SK-N-SH (cell line): ENCODE measurements around the gene MTG1. TPM values are rescaled to one million over a fixed set of nuclear protein-coding genes. Genes with fewer than 3 reads are reported as not detected.
A peak's percentile ranks its signal among the peaks of the same experiment; 100 is the strongest.

Source experiments
- CTCF ChIA-PET: fragments of 300-600, 350-600 bp; formaldehyde crosslinking; extraction: SDS; loops from one replicate; lab custom pipeline; 2021; lab: Yijun Ruan, JAX
- POLR2A ChIA-PET: fragments of 350-600 bp; sonication (Branson Sonifier 250); formaldehyde crosslinking; extraction: SDS; loops from one replicate; lab custom pipeline; 2020; ENCODE audit warnings: antibody characterized with exemption, inconsistent platforms; lab: Yijun Ruan, JAX
- DNase-seq: peaks from one replicate; pipeline ENCODE4 v3.0.0; 2012
- H2AFZ ChIP-seq: fragments of 200-600 bp; sonication (generic); 2 replicates; pipeline ENCODE4 v1.8.1; 2016; ENCODE audit warnings: antibody characterized with exemption, mild to moderate bottlenecking, low read depth
- H3F3A ChIP-seq: fragments of 200-600 bp; sonication (generic); replicated peaks from 2 replicates; pipeline ENCODE3; 2016; ENCODE audit warnings: antibody characterized with exemption, mild to moderate bottlenecking; ENCODE audit not compliant: insufficient read depth
- H3K27ac ChIP-seq, 2 experiments: fragments of 200-500 bp in 1 of 2; fragments of 200-600 bp in 1 of 2; sonication (Bioruptor generic) in 1 of 2; sonication (generic), shearing (Covaris generic) in 1 of 2; 2 replicates each; pipeline versions ENCODE4 v1.5.1 to v1.6.1; 2014 to 2016; ENCODE audit warnings: low read depth in 2 of 2, inconsistent platforms in 1 of 2, low read length in 1 of 2, mild to moderate bottlenecking in 1 of 2, mixed read lengths in 1 of 2
- H3K27me3 ChIP-seq: fragments of 200-600 bp; sonication (generic), shearing (Covaris generic); 2 replicates; pipeline ENCODE4 v1.6.1; 2016; ENCODE audit warnings: mixed run types; ENCODE audit not compliant: insufficient read depth
- H3K36me3 ChIP-seq, 2 experiments: fragments of 200-500 bp in 1 of 2; fragments of 200-600 bp in 1 of 2; sonication (Bioruptor generic) in 1 of 2; sonication (generic) in 1 of 2; replicated peaks in 1 of 2; 2 replicates each; pipeline versions ENCODE3 to v1.5.1; 2014 to 2016; ENCODE audit warnings: low read length in 1 of 2, mild to moderate bottlenecking in 1 of 2; ENCODE audit not compliant: insufficient read depth in 2 of 2, control insufficient read depth in 1 of 2
- H3K4me1 ChIP-seq, 2 experiments: fragments of 200-500 bp in 1 of 2; fragments of 200-600 bp in 1 of 2; sonication (Bioruptor generic) in 1 of 2; sonication (generic), shearing (Covaris generic) in 1 of 2; 2 replicates each; pipeline versions ENCODE4 v1.5.1 to v1.6.1; 2014 to 2016; ENCODE audit warnings: low read depth in 1 of 2, low read length in 1 of 2, mixed run types in 1 of 2; ENCODE audit not compliant: insufficient read depth in 2 of 2, control insufficient read depth in 1 of 2
- H3K4me2 ChIP-seq: fragments of 200-600 bp; sonication (generic), shearing (Covaris generic); 2 replicates; pipeline ENCODE4 v1.6.1; 2017; ENCODE audit warnings: mixed run types
- H3K4me3 ChIP-seq, 2 experiments: fragments of 200-500 bp in 1 of 2; fragments of 200-600 bp in 1 of 2; sonication (Bioruptor generic) in 1 of 2; sonication (generic), shearing (Covaris generic) in 1 of 2; 2 replicates each; pipeline versions ENCODE4 v1.5.1 to v1.8.1; 2014 to 2016; ENCODE audit warnings: low read depth in 2 of 2, inconsistent platforms in 1 of 2, low read length in 1 of 2, mild to moderate bottlenecking in 1 of 2, mixed read lengths in 1 of 2, moderate library complexity in 1 of 2
- H3K79me2 ChIP-seq: fragments of 200-600 bp; sonication (generic); 2 replicates; pipeline ENCODE4 v1.8.1; 2017; ENCODE audit warnings: mild to moderate bottlenecking; ENCODE audit not compliant: insufficient read depth
- H3K9ac ChIP-seq: fragments of 200-600 bp; sonication (generic); 2 replicates; pipeline ENCODE4 v1.6.1; 2017; ENCODE audit warnings: mixed run types
- H3K9me2 ChIP-seq: fragments of 200-600 bp; sonication (generic); 2 replicates; pipeline ENCODE4 v1.6.1; 2017; ENCODE audit warnings: mixed run types
- H3K9me3 ChIP-seq: fragments of 200-600 bp; sonication (generic); 2 replicates; pipeline ENCODE4 v1.6.1; 2017; ENCODE audit warnings: mixed run types, mild to moderate bottlenecking, moderate library complexity
- H4K20me1 ChIP-seq: fragments of 200-600 bp; sonication (generic); 2 replicates; pipeline ENCODE4 v1.6.1; 2017; ENCODE audit warnings: mild to moderate bottlenecking, mixed run types; ENCODE audit not compliant: insufficient read depth
- FOSL2 ChIP-seq: IDR thresholded peaks from 2 replicates; pipeline ENCODE4 v1.4.0; 2012; ENCODE audit warnings: low read depth, mild to moderate bottlenecking, moderate library complexity, borderline replicate concordance
- FOXJ3 ChIP-seq: sonication (generic); formaldehyde crosslinking; IDR thresholded peaks from 2 replicates; pipeline ENCODE4 v1.5.1; 2020; ENCODE audit warnings: mild to moderate bottlenecking, missing genetic modification reagents
- FOXM1 ChIP-seq: IDR thresholded peaks from 2 replicates; pipeline ENCODE4 v1.4.0; 2012; ENCODE audit warnings: low read depth, mild to moderate bottlenecking
- GABPA ChIP-seq: IDR thresholded peaks from 2 replicates; pipeline ENCODE4 v1.4.0; 2012; ENCODE audit warnings: low read depth, mild to moderate bottlenecking
- GATA2 ChIP-seq: sonication (generic); formaldehyde crosslinking; IDR thresholded peaks from 2 replicates; pipeline ENCODE4 v1.5.0; 2020; ENCODE audit warnings: mild to moderate bottlenecking, missing genetic modification reagents
- JUND ChIP-seq: IDR thresholded peaks from 2 replicates; pipeline ENCODE4 v1.4.0; 2012
- MXI1 ChIP-seq: IDR thresholded peaks from 2 replicates; pipeline ENCODE4 v1.6.1; 2012; ENCODE audit warnings: mild to moderate bottlenecking, low read depth, low read length, improper control_type of control experiment
- NFIC ChIP-seq: IDR thresholded peaks from 2 replicates; pipeline ENCODE4 v1.4.0; 2012; ENCODE audit warnings: borderline replicate concordance
- POLR2AphosphoS5 ChIP-seq: IDR thresholded peaks from 2 replicates; pipeline ENCODE4 v1.6.1; 2012; ENCODE audit warnings: low read depth, low read length
- SMC3 ChIP-seq: IDR thresholded peaks from 2 replicates; pipeline ENCODE4 v1.6.1; 2012; ENCODE audit warnings: low read depth, low read length, improper control_type of control experiment
- WGBS: methylation state at CpG from one replicate; pipeline ENCODE4 v1.1.6; 2017; ENCODE audit warnings: low lambda C conversion rate; 5-methylcytosine and 5-hydroxymethylcytosine counted together
- polyA plus RNA-seq, 3 experiments: library from polyadenylated mRNA; depleted of rRNA; stranded (reverse); fragments of >200 nt; gene quantifications; 2 replicates each; pipeline ENCODE4 v1.2.3, GENCODE V29; 2012
- TF ChIP-seq, protein P1 (sequence below): fragments of 150-350 bp; IDR thresholded peaks from 2 replicates; pipeline ENCODE4 v1.6.1; 2017; ENCODE audit warnings: antibody characterized with exemption, low read length, low read depth, borderline replicate concordance
- TF ChIP-seq, protein P2 (sequence below): IDR thresholded peaks from 2 replicates; pipeline ENCODE4 v1.4.0; 2012; ENCODE audit warnings: low read depth, borderline replicate concordance

Gene MTG1
- polyA plus RNA-seq, 1 of the 3 experiments (the other 2 are of a cell fraction), result 86.4 TPM

DNA sequence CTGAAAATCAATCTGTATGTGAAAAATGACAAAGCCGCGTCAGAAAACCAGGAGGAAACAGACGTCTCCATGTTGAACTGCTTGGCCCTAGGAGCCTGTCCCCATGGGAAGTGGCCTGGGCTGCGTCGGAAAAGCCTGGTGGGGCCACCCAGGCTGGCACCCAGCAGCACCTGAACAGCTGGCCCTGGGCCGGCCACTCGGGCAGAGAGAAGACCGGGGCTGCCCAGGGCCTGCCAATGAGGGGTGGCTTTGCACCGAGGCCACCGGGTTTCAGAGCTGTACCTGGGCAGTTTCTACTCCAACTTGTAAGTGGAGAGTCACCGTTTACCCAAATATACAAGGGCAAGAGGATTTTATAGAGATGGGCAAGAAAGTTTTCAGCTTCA lies 35.0 kb upstream of the MTG1 start:
- Histone ChIP-seq H3K9ac (no peak overlapping the region), H3F3A (no peaks in the 10 kb centered on the region), H3K27me3 (no peaks in the 10 kb centered on the region), H3K4me2 (no peak overlapping the region), H3K4me3 (no peak overlapping the region), H3K79me2 (no peaks in the 10 kb centered on the region), H3K4me1 (peaks cover 0 to 36% of the 10 kb centered on the region in 2 experiments; a peak in 1 of 4 replicates), H2AFZ (no peak overlapping the region), H3K36me3 (peaks cover 6 to 14% of the 10 kb centered on the region in 2 experiments), H4K20me1 (no peaks in the 10 kb centered on the region), H3K27ac (peak overlapping the region in 1 of 2 experiments; percentile 39; a peak in 1 of 4 replicates), H3K9me3 (no peaks in the 10 kb centered on the region), H3K9me2 (no peaks in the 10 kb centered on the region)
- CTCF ChIA-PET, result interaction anchor here (1.0 to 9.1 kb wide), 2 partner anchors 11 to 30 kb away, joined by 3 to 73 read pairs; no protein-coding TSS in a partner anchor
- DNase-seq, result no peak
- POLR2A ChIA-PET, result interaction anchor here (1.6 kb wide), 1 partner anchor 14 kb away, joined by 5 read pairs; the partner anchor contains the start of gene ECHS1
- no peak for TF ChIP-seq GABPA
- no peak for TF ChIP-seq FOXJ3
- TF ChIP-seq FOXM1, result no peak
- 95% methylated on average over 10 of the region's 11 CpGs for WGBS

DNA sequence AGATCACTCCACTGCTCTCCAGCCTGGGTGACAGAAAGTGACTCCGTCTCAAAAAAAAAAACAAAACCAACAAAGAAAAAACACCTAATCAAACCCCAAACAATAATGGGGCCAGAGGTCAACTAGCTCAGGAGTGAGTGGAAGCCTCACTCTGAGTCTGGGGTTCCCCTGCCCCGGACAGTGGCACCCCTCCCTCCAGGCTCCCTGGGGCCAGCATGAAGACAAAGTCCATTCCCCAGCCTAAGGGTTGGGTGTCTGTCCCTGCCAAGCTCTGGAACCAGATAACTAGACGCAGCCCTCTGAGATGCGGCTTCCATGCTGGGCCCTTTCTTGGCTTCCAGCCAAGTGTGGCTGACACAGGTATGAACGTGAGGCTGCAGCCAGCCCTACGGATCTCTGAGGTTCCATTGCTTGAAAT lies 34.4 kb upstream of the MTG1 start:
- TF ChIP-seq POLR2AphosphoS5 (no peak), FOXM1 (no peak), MXI1 (0 out of 2 replicates have a peak, but pooled peaks have one; percentile 12), FOSL2 (no peak), NFIC (peak; percentile 39; the same call in 1 of the 2 replicates), JUND (no peak)
- TF ChIP-seq, protein P1, sequence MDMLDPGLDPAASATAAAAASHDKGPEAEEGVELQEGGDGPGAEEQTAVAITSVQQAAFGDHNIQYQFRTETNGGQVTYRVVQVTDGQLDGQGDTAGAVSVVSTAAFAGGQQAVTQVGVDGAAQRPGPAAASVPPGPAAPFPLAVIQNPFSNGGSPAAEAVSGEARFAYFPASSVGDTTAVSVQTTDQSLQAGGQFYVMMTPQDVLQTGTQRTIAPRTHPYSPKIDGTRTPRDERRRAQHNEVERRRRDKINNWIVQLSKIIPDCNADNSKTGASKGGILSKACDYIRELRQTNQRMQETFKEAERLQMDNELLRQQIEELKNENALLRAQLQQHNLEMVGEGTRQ, result no peak
- 38% methylated on average over 5 of the region's 6 CpGs for WGBS
- H3K4me2 ChIP-seq, result no peak overlapping the region
- H3K9me3 ChIP-seq, result no peaks in the 10 kb centered on the region
- peaks cover 6 to 19% of the 10 kb centered on the region in 2 experiments for H3K36me3 ChIP-seq
- H3K79me2 ChIP-seq, result no peaks in the 10 kb centered on the region
- ChIA-PET CTCF (interaction anchor here (1.0 to 9.1 kb wide), 2 partner anchors 10 to 31 kb away, joined by 3 to 73 read pairs; no protein-coding TSS in a partner anchor), POLR2A (interaction anchor here (1.0 to 1.6 kb wide), 2 partner anchors 14 to 35 kb away, joined by 3 to 5 read pairs; partner anchors contain the start of genes ECHS1 and MTG1)
- H3K9me2 ChIP-seq, result no peaks in the 10 kb centered on the region
- no peak overlapping the region for H3K9ac ChIP-seq
- peak; percentile 59 for DNase-seq
- no peaks in the 10 kb centered on the region for H4K20me1 ChIP-seq
- H3K27ac ChIP-seq, result peak overlapping the region in 1 of 2 experiments; percentile 2; a peak in 1 of 4 replicates
- peaks cover 0 to 36% of the 10 kb centered on the region in 2 experiments; a peak in 1 of 4 replicates for H3K4me1 ChIP-seq
- H3K27me3 ChIP-seq, result no peaks in the 10 kb centered on the region
- H3F3A ChIP-seq, result no peaks in the 10 kb centered on the region
- no peak overlapping the region for H2AFZ ChIP-seq
- no peak overlapping the region for H3K4me3 ChIP-seq

DNA sequence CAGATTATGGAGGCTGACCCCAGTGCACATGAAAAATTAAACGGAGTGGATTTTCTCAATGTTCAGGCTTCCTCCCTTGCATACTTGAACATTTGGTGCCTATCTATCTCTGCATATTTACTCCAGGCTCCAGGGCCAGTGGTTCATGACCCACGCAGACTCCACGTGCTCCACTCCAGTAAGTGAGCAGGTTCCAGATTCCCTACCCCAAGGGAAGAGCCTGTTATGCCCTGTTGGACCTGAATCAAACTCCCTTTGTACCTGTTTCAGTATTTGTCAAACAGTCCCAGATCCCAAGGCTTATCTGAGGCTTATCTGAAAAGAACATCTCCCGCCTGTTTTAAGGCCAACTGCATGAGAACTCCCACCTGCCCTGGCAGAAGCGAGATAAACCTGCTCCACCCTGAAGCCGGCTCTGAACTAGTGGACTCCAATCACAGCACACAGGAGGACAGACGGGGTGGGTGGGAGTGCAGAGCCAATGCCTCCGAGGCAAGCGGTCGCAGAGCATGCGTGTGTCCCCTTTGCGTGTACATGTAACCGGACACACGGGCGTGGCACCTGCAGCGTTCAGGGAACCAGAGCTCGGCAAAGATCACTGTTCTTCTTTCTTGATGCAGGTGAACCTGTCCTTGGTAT lies 33.9 kb upstream of the MTG1 start:
- ChIA-PET CTCF (interaction anchor here (1.4 to 9.1 kb wide), 2 partner anchors 18 to 32 kb away, joined by 7 to 73 read pairs; partner anchors contain the start of gene PAOX), POLR2A (interaction anchor here (1.0 to 1.6 kb wide), 2 partner anchors 13 to 34 kb away, joined by 3 to 5 read pairs; partner anchors contain the start of genes ECHS1 and MTG1)
- no peaks in the 10 kb centered on the region for H3F3A ChIP-seq
- TF ChIP-seq POLR2AphosphoS5 (no peak), SMC3 (no peak), GABPA (no peak), MXI1 (0 out of 2 replicates have a peak, but pooled peaks have one; percentile 11), GATA2 (CRISPR knock-in tag) (peak; percentile 60)
- TF ChIP-seq, protein P2, sequence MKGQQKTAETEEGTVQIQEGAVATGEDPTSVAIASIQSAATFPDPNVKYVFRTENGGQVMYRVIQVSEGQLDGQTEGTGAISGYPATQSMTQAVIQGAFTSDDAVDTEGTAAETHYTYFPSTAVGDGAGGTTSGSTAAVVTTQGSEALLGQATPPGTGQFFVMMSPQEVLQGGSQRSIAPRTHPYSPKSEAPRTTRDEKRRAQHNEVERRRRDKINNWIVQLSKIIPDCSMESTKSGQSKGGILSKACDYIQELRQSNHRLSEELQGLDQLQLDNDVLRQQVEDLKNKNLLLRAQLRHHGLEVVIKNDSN, result no peak
- H3K79me2 ChIP-seq, result no peaks in the 10 kb centered on the region
- no peaks in the 10 kb centered on the region for H4K20me1 ChIP-seq
- H3K4me3 ChIP-seq, result no peak overlapping the region
- H3K9ac ChIP-seq, result no peak overlapping the region
- H3K36me3 ChIP-seq, result peaks cover 6 to 23% of the 10 kb centered on the region in 2 experiments
- 80% methylated on average over 17 of the region's 17 CpGs for WGBS
- peaks cover 0 to 36% of the 10 kb centered on the region in 2 experiments; a peak in 1 of 4 replicates for H3K4me1 ChIP-seq
- H3K9me2 ChIP-seq, result no peaks in the 10 kb centered on the region
- H3K27ac ChIP-seq, result peak overlapping the region in 1 of 2 experiments; percentile 2; a peak in 1 of 4 replicates
- H3K27me3 ChIP-seq, result no peaks in the 10 kb centered on the region
- H3K9me3 ChIP-seq, result no peaks in the 10 kb centered on the region
- H3K4me2 ChIP-seq, result no peak overlapping the region
- H2AFZ ChIP-seq, result no peak overlapping the region
- no peak for DNase-seq
